WERI-Rb-1 (cell line): ENCODE data around the gene ZDHHC3.

ENCODE experiments used
- DNase-seq: peaks from one replicate; pipeline ENCODE4 v3.0.0-alpha.2; 2020
- H3K27ac ChIP-seq: fragments of 250-450 bp; sonication (Bioruptor Pico); 2 replicates; pipeline ENCODE4 v1.5.1; 2020; ENCODE audit warnings: mild to moderate bottlenecking, moderate library complexity
- H3K27me3 ChIP-seq: fragments of 250-450 bp; sonication (Bioruptor Pico); 2 replicates; pipeline ENCODE4 v1.5.1; 2021; ENCODE audit warnings: mild to moderate bottlenecking, low read depth, moderate library complexity; ENCODE audit not compliant: insufficient read depth, severe bottlenecking
- H3K36me3 ChIP-seq: fragments of 250-450 bp; sonication (Bioruptor Pico); 2 replicates; pipeline ENCODE4 v1.5.1; 2020; ENCODE audit warnings: mild to moderate bottlenecking, moderate library complexity
- H3K4me3 ChIP-seq: 2 replicates; pipeline ENCODE4 v1.5.1; 2011; ENCODE audit warnings: low read depth, mild to moderate bottlenecking, control low read depth, low read length
- H3K9me3 ChIP-seq: fragments of 250-450 bp; sonication (Bioruptor Pico); 2 replicates; pipeline ENCODE4 v1.5.1; 2021; ENCODE audit warnings: mild to moderate bottlenecking, moderate library complexity; ENCODE audit not compliant: severe bottlenecking
- TF ChIP-seq, protein P1 (sequence below): IDR thresholded peaks from 2 replicates; pipeline ENCODE4 v1.5.1; 2011; ENCODE audit warnings: low read depth, mild to moderate bottlenecking, control low read depth, inconsistent platforms, low read length

ZDHHC3 gene

DNA sequence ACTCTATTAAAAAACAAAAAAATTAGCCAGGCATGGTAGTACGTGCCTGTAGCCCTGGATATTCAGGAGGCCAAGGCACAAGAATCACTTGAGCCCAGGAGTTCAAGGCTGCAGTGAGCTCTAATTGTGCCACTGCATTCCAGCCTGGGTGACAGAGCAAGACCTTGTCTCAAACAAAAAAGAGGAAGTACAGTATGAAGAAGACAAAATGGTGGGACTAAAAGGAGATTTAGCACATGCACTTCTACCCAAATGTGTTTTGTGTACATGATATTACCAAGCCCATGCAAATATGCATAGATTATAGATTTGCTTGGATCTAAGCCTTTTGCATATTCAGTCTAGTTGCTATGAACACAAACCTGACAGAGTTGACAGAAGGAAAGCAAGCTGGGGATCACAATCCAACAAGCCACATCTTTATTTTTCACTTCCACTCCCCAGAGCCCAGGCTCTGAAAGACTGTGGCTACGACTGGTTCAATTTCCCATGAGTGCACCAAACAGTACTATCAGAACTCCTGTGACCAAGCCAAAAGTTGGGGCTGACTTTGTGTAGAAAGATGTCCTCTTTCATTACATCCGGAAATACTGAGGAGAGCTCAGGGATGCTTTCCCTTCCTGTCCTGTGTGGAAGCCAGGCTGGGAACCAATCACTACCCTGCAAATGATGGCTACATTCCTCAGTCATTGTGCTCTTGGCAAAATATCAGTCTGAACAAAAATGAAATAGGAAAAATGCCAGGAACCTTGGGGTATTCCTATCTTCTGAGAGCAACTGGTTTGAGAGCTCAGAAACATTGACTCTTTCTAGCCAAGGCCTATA, 52.1 kb downstream of the ZDHHC3 start:
- Histone ChIP-seq H3K36me3 (no peaks in the 10 kb centered on the region; the same call in 1 of the 2 replicates), H3K27me3 (no peaks in the 10 kb centered on the region), H3K4me3 (no peak overlapping the region), H3K9me3 (no peaks in the 10 kb centered on the region), H3K27ac (no peak overlapping the region)
- TF ChIP-seq, protein P1, sequence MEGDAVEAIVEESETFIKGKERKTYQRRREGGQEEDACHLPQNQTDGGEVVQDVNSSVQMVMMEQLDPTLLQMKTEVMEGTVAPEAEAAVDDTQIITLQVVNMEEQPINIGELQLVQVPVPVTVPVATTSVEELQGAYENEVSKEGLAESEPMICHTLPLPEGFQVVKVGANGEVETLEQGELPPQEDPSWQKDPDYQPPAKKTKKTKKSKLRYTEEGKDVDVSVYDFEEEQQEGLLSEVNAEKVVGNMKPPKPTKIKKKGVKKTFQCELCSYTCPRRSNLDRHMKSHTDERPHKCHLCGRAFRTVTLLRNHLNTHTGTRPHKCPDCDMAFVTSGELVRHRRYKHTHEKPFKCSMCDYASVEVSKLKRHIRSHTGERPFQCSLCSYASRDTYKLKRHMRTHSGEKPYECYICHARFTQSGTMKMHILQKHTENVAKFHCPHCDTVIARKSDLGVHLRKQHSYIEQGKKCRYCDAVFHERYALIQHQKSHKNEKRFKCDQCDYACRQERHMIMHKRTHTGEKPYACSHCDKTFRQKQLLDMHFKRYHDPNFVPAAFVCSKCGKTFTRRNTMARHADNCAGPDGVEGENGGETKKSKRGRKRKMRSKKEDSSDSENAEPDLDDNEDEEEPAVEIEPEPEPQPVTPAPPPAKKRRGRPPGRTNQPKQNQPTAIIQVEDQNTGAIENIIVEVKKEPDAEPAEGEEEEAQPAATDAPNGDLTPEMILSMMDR: no peak
- no peak for DNase-seq

DNA sequence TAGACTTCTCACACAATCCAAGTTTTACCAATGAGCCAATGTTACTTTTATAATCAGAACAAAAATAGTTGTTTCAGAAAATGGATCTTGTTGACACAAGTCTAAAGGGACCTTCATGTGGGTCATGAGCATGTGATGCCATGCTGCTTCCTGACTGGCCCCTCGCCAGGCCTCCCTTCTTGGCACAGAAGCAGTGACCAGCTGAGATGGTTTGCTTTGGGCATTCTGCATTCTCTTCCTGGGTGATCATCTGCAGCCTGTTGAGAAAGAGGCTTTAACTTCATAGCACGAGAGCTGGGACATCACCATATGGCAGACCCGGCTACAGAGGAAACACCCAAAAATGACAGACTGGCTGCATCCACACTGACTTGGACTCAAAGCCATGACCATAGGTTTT, 55.9 kb downstream of the ZDHHC3 start:
- Histone ChIP-seq H3K9me3 (no peaks in the 10 kb centered on the region), H3K27me3 (no peaks in the 10 kb centered on the region), H3K4me3 (no peak overlapping the region), H3K27ac (no peak overlapping the region), H3K36me3 (no peaks in the 10 kb centered on the region)
- TF ChIP-seq, protein P1: no peak
- DNase-seq: no peak

DNA sequence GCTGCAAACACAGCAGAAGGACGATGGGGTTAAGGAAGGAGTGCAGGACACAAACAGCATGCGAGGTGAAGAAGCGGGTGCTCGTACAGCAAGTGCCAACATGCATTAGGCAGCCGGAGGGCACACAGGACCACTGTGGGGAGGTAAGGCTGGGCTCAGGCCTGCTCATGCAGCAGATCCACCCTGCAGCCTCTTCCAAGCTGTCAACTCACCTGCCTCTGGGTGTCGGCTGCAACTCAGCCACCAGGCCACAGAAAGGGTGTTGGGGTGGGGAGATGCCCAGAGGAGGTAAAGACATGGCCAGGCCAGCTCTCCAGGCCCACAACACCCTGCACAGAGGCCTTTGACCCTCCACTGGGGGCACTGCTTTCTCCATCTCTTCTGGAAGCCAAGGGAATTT, 57.4 kb downstream of the ZDHHC3 start:
- DNase-seq: no peak
- no peaks in the 10 kb centered on the region for H3K27me3 ChIP-seq
- H3K27ac ChIP-seq: no peak overlapping the region
- H3K4me3 ChIP-seq: no peak overlapping the region
- no peaks in the 10 kb centered on the region for H3K9me3 ChIP-seq
- TF ChIP-seq, protein P1: no peak
- H3K36me3 ChIP-seq: no peaks in the 10 kb centered on the region

DNA sequence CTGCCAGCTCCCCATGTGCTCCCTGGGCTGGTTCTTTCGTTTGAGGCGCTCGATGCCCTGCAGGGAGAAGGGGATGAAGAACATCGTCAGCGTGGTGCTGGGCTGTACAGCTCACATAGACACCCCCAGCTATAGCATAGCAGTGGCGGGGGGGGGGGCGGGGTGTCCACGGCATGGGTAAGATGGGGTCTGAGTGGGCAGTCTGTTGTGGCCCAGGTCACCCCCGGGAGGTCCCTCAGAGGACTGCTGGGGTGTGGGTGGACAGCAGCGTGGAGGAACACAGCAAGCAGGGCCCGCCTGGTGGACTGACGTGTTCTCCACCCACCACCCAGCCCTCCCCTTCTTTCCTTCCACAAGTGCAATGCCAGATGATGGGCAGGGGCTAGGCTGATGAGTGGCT, 57.9 kb downstream of the ZDHHC3 start:
- Histone ChIP-seq H3K27ac (no peak overlapping the region), H3K4me3 (no peak overlapping the region), H3K36me3 (no peaks in the 10 kb centered on the region), H3K9me3 (no peaks in the 10 kb centered on the region), H3K27me3 (no peaks in the 10 kb centered on the region)
- TF ChIP-seq, protein P1: no peak
- DNase-seq: no peak

DNA sequence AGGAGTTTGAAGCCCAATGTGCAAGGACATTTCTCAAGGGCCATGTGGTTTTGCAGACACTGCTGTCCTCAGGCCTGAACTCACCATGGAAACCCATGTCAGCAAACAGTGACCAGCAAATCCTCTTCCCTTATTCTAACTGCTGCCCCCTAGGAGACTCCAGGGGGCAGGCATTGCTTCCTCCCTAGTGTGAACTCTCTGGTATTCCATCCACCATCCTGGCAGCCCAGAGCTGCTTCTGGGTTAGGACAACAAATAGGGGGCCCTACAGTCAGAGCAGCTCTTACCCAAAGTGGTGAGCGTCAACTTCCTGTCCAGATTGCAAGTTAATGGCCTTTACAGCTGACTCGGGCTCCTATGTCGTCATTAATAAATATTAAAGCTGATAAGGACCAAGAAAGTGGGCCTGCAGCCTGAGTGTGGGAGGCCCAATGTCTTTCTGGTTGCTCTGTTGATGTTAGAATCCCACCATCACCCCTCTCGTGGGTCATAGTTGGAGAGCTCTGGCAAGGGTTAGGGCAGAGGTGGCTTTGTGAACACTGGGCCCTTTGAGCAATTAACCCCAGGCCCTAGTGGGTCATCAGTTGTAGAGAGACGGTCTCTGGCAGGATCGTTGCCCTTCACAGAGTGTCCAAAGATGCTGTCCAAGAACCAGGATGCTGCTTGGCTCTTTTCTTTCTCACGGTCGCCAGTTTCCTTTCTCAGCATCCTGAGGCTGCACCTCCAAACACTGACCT, 60.1 kb downstream of the ZDHHC3 start:
- Histone ChIP-seq H3K4me3 (no peak overlapping the region), H3K9me3 (no peaks in the 10 kb centered on the region), H3K27ac (no peak overlapping the region), H3K36me3 (no peaks in the 10 kb centered on the region), H3K27me3 (no peaks in the 10 kb centered on the region)
- TF ChIP-seq, protein P1: no peak
- no peak for DNase-seq
